HEK293 (cell line): ENCODE data around the gene BRD3.

ENCODE experiments used
- CTCF ChIP-seq: fragments of 450-650 bp; formaldehyde crosslinking; IDR thresholded peaks from 2 replicates; pipeline ENCODE4 v1.5.1; 2016; ENCODE audit warnings: missing biosample characterization, missing genetic modification characterization
- MZF1 ChIP-seq: fragments of 450-650 bp; formaldehyde crosslinking; IDR thresholded peaks from 2 replicates; pipeline ENCODE4 v1.5.1; 2017; ENCODE audit warnings: missing biosample characterization, missing genetic modification characterization, borderline replicate concordance
- ZNF341 ChIP-seq: fragments of 450-650 bp; formaldehyde crosslinking; IDR thresholded peaks from 2 replicates; pipeline ENCODE4; 2016; ENCODE audit warnings: low read depth, missing biosample characterization, missing genetic modification characterization

GRCh38 chr9:134033516-134034214, 34.2 kb downstream of the BRD3 start:
- TF ChIP-seq ZNF341 (tag by site-specific recombination) (no peak), CTCF (tag by site-specific recombination) (no peak), MZF1 (tag by site-specific recombination) (no peak)
